Glutamatergic neuron (in vitro differentiated cells): Measurements from ENCODE around the gene MKS1. TPM values are rescaled to one million over a fixed set of nuclear protein-coding genes. Genes with fewer than 3 reads are reported as not detected.

Experiments used
- DNase-seq: peaks from one replicate; pipeline ENCODE4 v3.0.0; 2022
- H3K27ac Mint-ChIP-seq: one replicate; pipeline ENCODE4 v1.8.0; 2020; ENCODE audit warnings: mild to moderate bottlenecking, mixed read lengths, inconsistent platforms; ENCODE audit not compliant: unreplicated experiment
- H3K27me3 Mint-ChIP-seq: one replicate; pipeline ENCODE4 v1.8.0; 2020; ENCODE audit warnings: mild to moderate bottlenecking, moderate library complexity, mixed read lengths, inconsistent platforms; ENCODE audit not compliant: unreplicated experiment
- H3K36me3 Mint-ChIP-seq: one replicate; pipeline ENCODE4 v1.8.0; 2020; ENCODE audit warnings: mild to moderate bottlenecking, mixed read lengths, inconsistent platforms; ENCODE audit not compliant: unreplicated experiment
- H3K4me1 Mint-ChIP-seq: one replicate; pipeline ENCODE4 v1.8.0; 2020; ENCODE audit warnings: mild to moderate bottlenecking, low read depth, mixed read lengths, inconsistent platforms; ENCODE audit not compliant: unreplicated experiment
- H3K4me3 Mint-ChIP-seq: one replicate; pipeline ENCODE4 v1.8.0; 2020; ENCODE audit warnings: mild to moderate bottlenecking, mixed read lengths, inconsistent platforms; ENCODE audit not compliant: unreplicated experiment
- H3K9me3 Mint-ChIP-seq: one replicate; pipeline ENCODE4 v1.8.0; 2020; ENCODE audit warnings: mild to moderate bottlenecking, moderate library complexity, mixed read lengths, inconsistent platforms; ENCODE audit not compliant: unreplicated experiment
- CTCF ChIP-seq: fragments of 200-600 bp; sonication (generic); IDR thresholded peaks from one replicate; pipeline ENCODE4 v1.5.0; 2021; ENCODE audit not compliant: partially characterized antibody, unreplicated experiment
- total RNA-seq: library from RNA; stranded (reverse); fragmentation: NEBNext Ultra II Directional; extraction: Animal tissue kit (Norgen Biotek cat#: 25700); gene quantifications from one replicate; pipeline ENCODE4 v1.2.1, GENCODE V29; 2021; ENCODE audit not compliant: unreplicated experiment

MKS1 gene
- total RNA-seq, 1 donor from 2014 or later = 41.8 TPM

GRCh38 chr17:58229881-58230280 is 10.8 kb upstream of the MKS1 start:
- TF ChIP-seq CTCF = no peak
- H3K36me3 Mint-ChIP-seq = peaks cover 4% of the 10 kb centered on the region
- no peak overlapping the region for H3K27ac Mint-ChIP-seq
- H3K27me3 Mint-ChIP-seq = peaks cover under 1% of the 10 kb centered on the region
- DNase-seq = no peak
- H3K9me3 Mint-ChIP-seq = peaks cover 3% of the 10 kb centered on the region
- H3K4me3 Mint-ChIP-seq = no peak overlapping the region
- peaks cover 14% of the 10 kb centered on the region for H3K4me1 Mint-ChIP-seq

DNA sequence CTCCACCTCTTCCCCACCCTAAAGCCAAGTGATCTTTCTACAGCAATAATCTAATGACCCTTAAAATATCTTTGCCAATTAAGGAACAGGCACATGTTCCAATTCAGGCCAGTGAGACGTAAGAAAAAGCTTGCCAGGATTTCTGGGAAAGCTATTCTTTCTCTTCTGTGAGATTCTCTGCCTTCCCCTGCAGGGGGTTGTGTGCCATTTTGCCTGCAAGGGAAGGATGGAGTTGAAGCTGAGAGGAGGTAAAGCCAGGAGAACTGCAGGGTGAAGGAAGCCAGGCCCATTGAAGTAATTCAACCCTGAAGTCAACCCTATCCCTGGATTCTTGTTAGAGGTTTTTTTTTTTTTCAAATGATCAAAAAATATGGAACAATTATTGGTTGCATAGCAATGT is 10.3 kb upstream of the MKS1 start:
- Mint-ChIP-seq H3K27ac (no peak overlapping the region), H3K4me3 (no peak overlapping the region), H3K27me3 (no peaks in the 10 kb centered on the region), H3K36me3 (peaks cover 4% of the 10 kb centered on the region), H3K4me1 (peaks cover 14% of the 10 kb centered on the region), H3K9me3 (peaks cover 3% of the 10 kb centered on the region)
- no peak for TF ChIP-seq CTCF
- DNase-seq = no peak

DNA sequence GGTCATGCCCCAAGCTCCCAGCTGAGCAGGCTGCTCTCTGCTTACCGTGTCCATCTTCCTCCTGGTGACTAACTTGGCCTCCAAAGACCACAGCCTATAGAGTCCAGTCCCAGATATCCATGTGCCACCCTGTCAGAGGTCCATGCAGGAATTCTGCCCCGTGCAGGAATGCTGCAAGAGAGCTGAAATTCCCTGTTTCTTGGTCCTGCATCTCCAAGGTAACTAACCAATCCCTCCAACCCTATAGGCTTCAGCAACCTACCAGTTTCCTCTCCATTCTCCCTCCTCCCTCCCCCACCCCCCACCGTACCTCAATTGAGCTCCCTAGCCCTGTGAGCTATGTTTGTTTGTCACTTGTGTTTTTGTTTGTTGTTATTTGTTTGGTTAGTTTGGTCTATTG is 9.6 kb upstream of the MKS1 start:
- no peak for DNase-seq
- H3K4me3 Mint-ChIP-seq = no peak overlapping the region
- H3K36me3 Mint-ChIP-seq = peaks cover 4% of the 10 kb centered on the region
- H3K27ac Mint-ChIP-seq = no peak overlapping the region
- peaks cover 3% of the 10 kb centered on the region for H3K9me3 Mint-ChIP-seq
- peaks cover 14% of the 10 kb centered on the region for H3K4me1 Mint-ChIP-seq
- no peaks in the 10 kb centered on the region for H3K27me3 Mint-ChIP-seq
- TF ChIP-seq CTCF = no peak

- Mint-ChIP-seq H3K9me3 (peaks cover 3% of the 10 kb centered on the region), H3K4me1 (peaks cover 13% of the 10 kb centered on the region), H3K27ac (no peak overlapping the region), H3K36me3 (peaks cover 4% of the 10 kb centered on the region), H3K27me3 (no peaks in the 10 kb centered on the region), H3K4me3 (no peak overlapping the region)
- DNase-seq = no peak
- TF ChIP-seq CTCF = no peak
These were observed 8.7 kb upstream of the MKS1 start for GRCh38 chr17:58227733-58228132.

- no peaks in the 10 kb centered on the region for H3K27me3 Mint-ChIP-seq
- no peak for DNase-seq
- H3K4me1 Mint-ChIP-seq = peaks cover 3% of the 10 kb centered on the region
- no peak overlapping the region for H3K4me3 Mint-ChIP-seq
- H3K9me3 Mint-ChIP-seq = peaks cover 3% of the 10 kb centered on the region
- TF ChIP-seq CTCF = no peak
- H3K27ac Mint-ChIP-seq = no peak overlapping the region
- H3K36me3 Mint-ChIP-seq = no peaks in the 10 kb centered on the region
These were observed 5.3 kb upstream of the MKS1 start for GRCh38 chr17:58224315-58224714.
